GM12864 (cell line): Measurements from ENCODE around the gene OVOL2.

ENCODE experiments used
- DNase-seq: peaks from one replicate; pipeline ENCODE4 v3.0.0-alpha.2; 2011; ENCODE audit warnings: low read depth
- H3K4me3 ChIP-seq: 2 replicates; pipeline ENCODE4 v1.5.1; 2011; ENCODE audit warnings: mild to moderate bottlenecking, low read depth, low read length, control low read depth
- CTCF ChIP-seq: IDR thresholded peaks from 2 replicates; pipeline ENCODE4 v1.5.1; 2011; ENCODE audit warnings: low read depth, mild to moderate bottlenecking, moderate library complexity, low read length, control low read depth, inconsistent platforms; ENCODE audit errors: missing control alignments

Gene OVOL2

GRCh38 chr20:17985388-17986018, 72.2 kb downstream of the OVOL2 start:
- no peak for DNase-seq
- H3K4me3 ChIP-seq: no peak overlapping the region
- no peak for TF ChIP-seq CTCF

- no peak for DNase-seq
- no peak for TF ChIP-seq CTCF
- H3K4me3 ChIP-seq: no peak overlapping the region
These were observed 81.4 kb downstream of the OVOL2 start for GRCh38 chr20:17976305-17976704.
